ENCODE measurements around the gene TMEM92. TPM values are rescaled to one million over a fixed set of nuclear protein-coding genes. Genes with fewer than 3 reads are reported as not detected.

The TMEM92 gene
- total RNA-seq, 4 donors from 2014 or later = 0.12 to 0.76 TPM; not detected in 2

DNA sequence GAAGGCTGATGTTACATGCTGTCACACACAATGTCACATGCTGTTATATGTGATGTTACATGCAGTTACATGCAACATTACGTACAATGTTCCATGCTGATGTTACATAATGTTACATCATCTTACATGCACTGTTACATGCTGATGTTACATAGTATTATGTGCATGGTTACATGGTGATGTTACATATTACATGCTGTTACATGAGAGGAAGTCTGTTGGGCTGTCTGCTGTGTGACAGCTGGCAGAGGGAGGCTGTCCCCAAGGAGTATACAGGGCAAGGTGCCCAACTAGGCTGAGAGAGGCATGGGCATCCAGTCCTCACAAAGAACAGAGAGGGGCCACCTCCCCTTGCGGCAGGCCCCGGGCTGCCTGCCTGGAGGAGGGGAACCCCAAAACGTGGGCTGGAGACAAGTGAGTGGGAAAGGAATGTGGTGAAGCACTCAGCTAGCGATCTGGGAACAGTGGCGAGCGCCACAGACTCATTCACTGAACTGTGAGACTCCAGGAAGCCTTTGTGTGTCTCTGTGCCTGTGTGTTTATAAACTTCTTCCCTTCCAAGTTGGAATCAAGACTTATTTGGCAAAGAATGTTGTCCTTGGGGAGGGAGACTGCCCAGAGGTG lies 30.6 kb downstream of the TMEM92 start:
- no peaks in the 10 kb centered on the region for H3K9me3 ChIP-seq
- TF ChIP-seq, protein P1, sequence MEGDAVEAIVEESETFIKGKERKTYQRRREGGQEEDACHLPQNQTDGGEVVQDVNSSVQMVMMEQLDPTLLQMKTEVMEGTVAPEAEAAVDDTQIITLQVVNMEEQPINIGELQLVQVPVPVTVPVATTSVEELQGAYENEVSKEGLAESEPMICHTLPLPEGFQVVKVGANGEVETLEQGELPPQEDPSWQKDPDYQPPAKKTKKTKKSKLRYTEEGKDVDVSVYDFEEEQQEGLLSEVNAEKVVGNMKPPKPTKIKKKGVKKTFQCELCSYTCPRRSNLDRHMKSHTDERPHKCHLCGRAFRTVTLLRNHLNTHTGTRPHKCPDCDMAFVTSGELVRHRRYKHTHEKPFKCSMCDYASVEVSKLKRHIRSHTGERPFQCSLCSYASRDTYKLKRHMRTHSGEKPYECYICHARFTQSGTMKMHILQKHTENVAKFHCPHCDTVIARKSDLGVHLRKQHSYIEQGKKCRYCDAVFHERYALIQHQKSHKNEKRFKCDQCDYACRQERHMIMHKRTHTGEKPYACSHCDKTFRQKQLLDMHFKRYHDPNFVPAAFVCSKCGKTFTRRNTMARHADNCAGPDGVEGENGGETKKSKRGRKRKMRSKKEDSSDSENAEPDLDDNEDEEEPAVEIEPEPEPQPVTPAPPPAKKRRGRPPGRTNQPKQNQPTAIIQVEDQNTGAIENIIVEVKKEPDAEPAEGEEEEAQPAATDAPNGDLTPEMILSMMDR (IDR thresholded peaks at IDR 0.05) = no peak
- TF ChIP-seq POLR2A (IDR thresholded peaks at IDR 0.05) = no peak
- no peak for DNase-seq
- H3K36me3 ChIP-seq = no peaks in the 10 kb centered on the region
- H3K4me1 ChIP-seq = peaks cover 0 to 16% (median 7%) of the 10 kb centered on the region in 3 donors
- intact Hi-C loops (cut with DNase I) = no loop called here
- H3K27ac ChIP-seq = peak overlapping the region in 3 of 4 donors; percentile 52 to 62 (median 53)
- WGBS, 2 donors = 20 to 39% methylated on average over 6 to 7 of the region's 7 CpGs
- H3K4me3 ChIP-seq = peak overlapping the region in 1 of 4 donors; percentile 14
- H3K27me3 ChIP-seq = peaks cover 0 to 3% (median 0%) of the 10 kb centered on the region in 4 donors

DNA sequence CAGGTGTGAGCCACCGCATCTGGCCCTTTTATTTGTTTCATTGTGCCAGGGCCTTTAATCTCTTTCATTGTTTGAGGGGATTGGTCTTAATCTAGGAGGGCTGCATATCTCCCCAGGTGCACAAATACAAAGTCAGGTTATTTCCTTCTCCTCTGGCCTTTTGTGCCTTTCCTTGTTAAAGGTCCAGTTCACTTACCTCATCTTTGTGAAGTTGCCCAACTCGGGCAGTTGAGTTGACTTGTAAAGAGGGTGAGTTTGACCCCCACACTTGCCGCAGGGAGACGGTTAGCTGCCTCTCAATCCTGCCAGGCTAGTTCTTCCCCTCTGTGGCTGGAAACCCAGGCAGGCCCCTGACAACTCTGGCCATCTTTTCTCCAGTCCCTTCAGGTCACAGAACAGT lies 33.4 kb downstream of the TMEM92 start:
- H3K27ac ChIP-seq = no peak overlapping the region
- TF ChIP-seq POLR2A (IDR thresholded peaks at IDR 0.05) = no peak
- TF ChIP-seq, protein P1 (IDR thresholded peaks at IDR 0.05) = no peak
- intact Hi-C loops (cut with DNase I) = no loop called here

DNA sequence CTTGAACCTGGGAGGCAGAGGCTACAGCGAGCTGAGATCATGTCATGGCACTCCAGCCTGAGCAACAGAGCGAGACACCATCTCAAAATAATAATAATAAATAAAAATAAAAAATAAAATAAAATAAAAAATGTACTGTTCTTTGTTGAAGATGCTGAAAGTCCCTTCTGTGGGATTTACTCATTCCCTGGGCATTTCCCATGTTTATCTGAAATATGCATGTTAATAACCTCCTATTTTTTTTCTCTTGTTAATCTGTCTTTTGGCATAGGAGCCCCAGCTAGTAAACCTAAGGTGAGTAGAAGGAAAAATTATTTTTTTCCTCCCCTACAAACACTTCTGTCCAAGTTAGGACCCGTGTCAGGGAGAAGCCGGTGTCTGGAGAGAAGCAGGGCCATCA lies 34.4 kb downstream of the TMEM92 start:
- Histone ChIP-seq H3K4me1 (peaks cover 0 to 33% (median 11%) of the 10 kb centered on the region in 3 donors), H3K4me3 (no peak overlapping the region), H3K27ac (no peak overlapping the region), H3K9me3 (no peaks in the 10 kb centered on the region), H3K36me3 (no peaks in the 10 kb centered on the region), H3K27me3 (peaks cover 0 to 17% (median 0%) of the 10 kb centered on the region in 4 donors)
- 81 to 83% methylated on average over 4 of the region's 4 CpGs for WGBS, 2 donors
- TF ChIP-seq, protein P1 (IDR thresholded peaks at IDR 0.05) = no peak
- TF ChIP-seq POLR2A (IDR thresholded peaks at IDR 0.05) = no peak
- no peak for DNase-seq
- intact Hi-C loops (cut with DNase I) = no loop called here

More for the DNA sequence above, 33.4 kb downstream of the TMEM92 start:
- Histone ChIP-seq H3K4me3 (no peak overlapping the region), H3K27me3 (peaks cover 0 to 10% (median 0%) of the 10 kb centered on the region in 4 donors), H3K4me1 (peaks cover 0 to 28% (median 11%) of the 10 kb centered on the region in 3 donors), H3K9me3 (no peaks in the 10 kb centered on the region), H3K36me3 (no peaks in the 10 kb centered on the region)
- DNase-seq = no peak
- 85 to 86% methylated on average over 4 of the region's 4 CpGs for WGBS, 2 donors

DNA sequence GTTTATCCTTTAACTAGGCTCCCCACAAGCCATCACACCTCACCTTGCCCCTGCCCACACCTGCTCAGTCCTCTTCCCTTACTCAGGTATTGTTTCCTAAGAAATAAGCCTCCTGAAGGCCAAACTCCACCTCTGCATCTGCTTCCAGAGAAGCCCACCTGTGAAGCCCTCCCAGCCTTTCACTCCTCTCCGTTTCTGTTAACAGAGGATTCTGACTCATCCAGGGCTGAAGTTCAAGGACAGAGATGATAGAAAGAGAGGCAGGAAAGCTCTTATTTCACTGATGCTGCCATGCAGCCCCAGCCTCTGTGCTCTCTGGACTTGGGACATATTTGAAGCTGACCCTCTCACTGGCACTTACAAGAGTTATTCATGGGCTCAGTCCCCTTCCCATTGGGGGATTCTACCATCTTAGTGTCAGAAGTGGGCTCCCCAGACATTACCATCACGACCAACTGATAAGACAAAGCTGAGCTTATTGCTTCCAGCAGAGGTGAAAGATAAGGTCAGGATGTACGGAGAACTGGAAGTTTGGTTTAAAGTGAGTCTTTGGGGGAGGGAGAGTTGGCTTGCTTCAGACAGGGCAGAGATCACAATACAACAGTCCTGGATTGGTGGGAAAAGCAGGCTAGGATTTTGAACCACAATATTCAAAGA lies 36.3 kb downstream of the TMEM92 start:
- Histone ChIP-seq H3K4me1 (peaks cover 0 to 31% (median 4%) of the 10 kb centered on the region in 3 donors), H3K27me3 (peaks cover 0 to 14% (median 0%) of the 10 kb centered on the region in 4 donors), H3K4me3 (no peak overlapping the region), H3K36me3 (no peaks in the 10 kb centered on the region), H3K9me3 (no peaks in the 10 kb centered on the region), H3K27ac (no peak overlapping the region)
- no peak for DNase-seq
- intact Hi-C loops (cut with DNase I) = no loop called here
- 53 to 81% methylated on average over 3 of the region's 3 CpGs for WGBS, 2 donors
- TF ChIP-seq, protein P1 (IDR thresholded peaks at IDR 0.05) = no peak
- TF ChIP-seq POLR2A (IDR thresholded peaks at IDR 0.05) = no peak

DNA sequence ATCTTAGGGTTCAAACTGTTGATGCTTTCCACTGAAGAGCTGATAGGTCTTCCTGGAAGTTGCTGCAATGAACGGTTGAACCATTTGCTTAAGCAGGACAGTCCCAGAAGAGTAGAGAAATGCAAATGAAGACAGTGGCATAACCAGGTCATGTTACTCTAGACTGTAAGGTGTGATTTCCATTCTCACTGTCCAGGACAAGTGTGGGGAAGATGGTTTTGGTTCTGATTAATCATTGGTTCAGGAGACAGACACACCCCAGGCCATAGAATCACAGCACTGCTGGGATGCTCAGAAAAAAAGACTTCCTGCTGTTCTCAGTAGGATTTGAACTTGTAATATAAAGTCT lies 36.8 kb downstream of the TMEM92 start:
- Histone ChIP-seq H3K27ac (no peak overlapping the region), H3K4me3 (no peak overlapping the region), H3K4me1 (peaks cover 0 to 35% (median 4%) of the 10 kb centered on the region in 3 donors), H3K36me3 (no peaks in the 10 kb centered on the region), H3K9me3 (no peaks in the 10 kb centered on the region), H3K27me3 (peaks cover 0 to 14% (median 0%) of the 10 kb centered on the region in 4 donors)
- DNase-seq = no peak
- 27 to 70% methylated on average over 1 of the region's 1 CpG for WGBS, 2 donors
- no peak for TF ChIP-seq POLR2A (IDR thresholded peaks at IDR 0.05)
- TF ChIP-seq, protein P1 (IDR thresholded peaks at IDR 0.05) = no peak
- intact Hi-C loops (cut with DNase I) = no loop called here

Data from esophagus squamous epithelium (tissue), 5 donors.